ENCODE measurements around the gene NET1.
A peak's percentile ranks its signal among the peaks of the same experiment; 100 is the strongest.

The NET1 gene

GRCh38 chr10:5434017-5434753, 21.8 kb downstream of the NET1 start:
- in situ Hi-C loops (cut with MboI; ENCODE audit: low pct_unique_long_range_greater_than_20kb, low sequenced_read_pairs), result no loop called here
- peak; percentile 62 for DNase-seq

GRCh38 chr10:5435328-5435727, 23.0 kb downstream of the NET1 start:
- in situ Hi-C loops (cut with MboI; ENCODE audit: low pct_unique_long_range_greater_than_20kb, low sequenced_read_pairs), result no loop called here
- no peak for DNase-seq

GRCh38 chr10:5440206-5440605, 27.8 kb downstream of the NET1 start:
- no peak for DNase-seq
- in situ Hi-C loops (cut with MboI; ENCODE audit: low pct_unique_long_range_greater_than_20kb, low sequenced_read_pairs), result no loop called here

GRCh38 chr10:5441106-5441505, 28.7 kb downstream of the NET1 start:
- in situ Hi-C loops (cut with MboI; ENCODE audit: low pct_unique_long_range_greater_than_20kb, low sequenced_read_pairs), result no loop called here
- DNase-seq, result no peak

GRCh38 chr10:5442065-5442989, 30.0 kb downstream of the NET1 start:
- peak; percentile 80 for DNase-seq
- in situ Hi-C loops (cut with MboI; ENCODE audit: low pct_unique_long_range_greater_than_20kb, low sequenced_read_pairs), result no loop called here

GRCh38 chr10:5442990-5443370, 30.6 kb downstream of the NET1 start:
- in situ Hi-C loops (cut with MboI; ENCODE audit: low pct_unique_long_range_greater_than_20kb, low sequenced_read_pairs), result no loop called here
- no peak for DNase-seq

GRCh38 chr10:5443429-5443828, 31.1 kb downstream of the NET1 start:
- in situ Hi-C loops (cut with MboI; ENCODE audit: low pct_unique_long_range_greater_than_20kb, low sequenced_read_pairs), result no loop called here
- DNase-seq, result no peak

GRCh38 chr10:5445006-5445405, 32.6 kb downstream of the NET1 start:
- in situ Hi-C loops (cut with MboI; ENCODE audit: low pct_unique_long_range_greater_than_20kb, low sequenced_read_pairs), result no loop called here
- no peak for DNase-seq

- peak; percentile 92 for DNase-seq
- in situ Hi-C loops (cut with MboI; ENCODE audit: low pct_unique_long_range_greater_than_20kb, low sequenced_read_pairs), result no loop called here
Observed at GRCh38 chr10:5446390-5446926, 34.1 kb downstream of the NET1 start.

- DNase-seq, result peak; percentile 33
- in situ Hi-C loops (cut with MboI; ENCODE audit: low pct_unique_long_range_greater_than_20kb, low sequenced_read_pairs), result no loop called here
Observed at GRCh38 chr10:5447056-5447455, 34.7 kb downstream of the NET1 start.

- in situ Hi-C loops (cut with MboI; ENCODE audit: low pct_unique_long_range_greater_than_20kb, low sequenced_read_pairs), result no loop called here
Observed at GRCh38 chr10:5447611-5448071, 35.3 kb downstream of the NET1 start.

GRCh38 chr10:5448333-5449001, 36.1 kb downstream of the NET1 start:
- no peak for DNase-seq
- in situ Hi-C loops (cut with MboI; ENCODE audit: low pct_unique_long_range_greater_than_20kb, low sequenced_read_pairs), result no loop called here

More at GRCh38 chr10:5447611-5448071, 35.3 kb downstream of the NET1 start:
- DNase-seq, result peak; percentile 57

GRCh38 chr10:5449227-5449626, 36.9 kb downstream of the NET1 start:
- in situ Hi-C loops (cut with MboI; ENCODE audit: low pct_unique_long_range_greater_than_20kb, low sequenced_read_pairs), result no loop called here
- DNase-seq, result no peak

- DNase-seq, result peak; percentile 87
- in situ Hi-C loops (cut with MboI; ENCODE audit: low pct_unique_long_range_greater_than_20kb, low sequenced_read_pairs), result no loop called here
Observed at GRCh38 chr10:5449823-5450222, 37.5 kb downstream of the NET1 start.

GRCh38 chr10:5450605-5451384, 38.4 kb downstream of the NET1 start:
- in situ Hi-C loops (cut with MboI; ENCODE audit: low pct_unique_long_range_greater_than_20kb, low sequenced_read_pairs), result no loop called here
- DNase-seq, result no peak

GRCh38 chr10:5453749-5454489, 41.6 kb downstream of the NET1 start:
- in situ Hi-C loops (cut with MboI; ENCODE audit: low pct_unique_long_range_greater_than_20kb, low sequenced_read_pairs), result no loop called here

GRCh38 chr10:5456563-5456962, 44.2 kb downstream of the NET1 start:
- in situ Hi-C loops (cut with MboI; ENCODE audit: low pct_unique_long_range_greater_than_20kb, low sequenced_read_pairs), result no loop called here
- DNase-seq, result no peak

More at GRCh38 chr10:5453749-5454489, 41.6 kb downstream of the NET1 start:
- no peak for DNase-seq

GRCh38 chr10:5457741-5458140, 45.4 kb downstream of the NET1 start:
- in situ Hi-C loops (cut with MboI; ENCODE audit: low pct_unique_long_range_greater_than_20kb, low sequenced_read_pairs), result no loop called here
- DNase-seq, result no peak

Data from KBM-7 (cell line).